GM18868 (cell line): ENCODE data around the gene PRKG1.
"Not testable (repeated sequence)": the region's sequence is repeated elsewhere in the genome, so short reads cannot be mapped to it uniquely, and the experiment has no call there.

Experiments used
- ATAC-seq: cut with Tn5 transposase; IDR thresholded peaks from one replicate; pipeline ENCODE4 v1.9.1; 2021; ENCODE audit warnings: mild to moderate bottlenecking, moderate library complexity; ENCODE audit not compliant: unreplicated experiment

PRKG1 gene

DNA sequence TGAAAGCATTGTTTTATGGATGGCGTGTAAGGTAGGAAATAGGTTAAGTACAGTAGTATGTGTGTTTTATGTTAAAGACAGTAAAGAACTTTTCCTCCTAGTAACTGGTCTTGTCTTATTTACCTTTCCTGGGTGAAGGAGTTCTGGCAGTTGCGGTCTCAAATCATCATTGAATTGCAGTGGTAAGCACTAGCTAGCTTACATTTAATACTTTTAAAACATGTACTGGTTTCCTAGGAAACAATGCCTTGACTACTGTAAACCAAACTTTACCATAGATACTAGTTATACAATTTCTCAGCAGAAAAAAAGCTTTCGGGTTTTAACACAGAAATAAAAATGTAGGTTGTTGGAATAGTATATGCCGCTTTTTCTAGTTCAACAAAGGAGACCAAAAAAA is 37.7 kb downstream of the PRKG1 start:
- no peak for ATAC-seq

DNA sequence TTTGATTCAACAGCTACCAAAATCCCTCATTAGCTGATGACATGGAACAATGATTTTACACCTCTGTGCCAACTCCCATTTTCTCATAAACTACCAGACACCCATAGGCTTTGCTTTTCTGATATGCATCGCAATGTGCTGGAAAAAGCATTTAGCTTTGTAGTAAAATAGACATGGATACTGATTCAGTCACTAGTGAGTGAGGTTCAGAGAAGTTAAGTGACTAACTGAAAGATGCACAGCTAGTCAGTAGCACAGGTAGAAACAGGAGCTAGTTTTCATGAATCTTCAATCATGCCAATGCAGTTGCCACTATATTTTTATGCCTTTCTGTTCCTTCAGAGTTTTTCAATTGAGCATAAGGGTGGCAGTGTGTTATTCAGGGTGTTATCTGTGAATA is 38.7 kb downstream of the PRKG1 start:
- ATAC-seq = no peak

DNA sequence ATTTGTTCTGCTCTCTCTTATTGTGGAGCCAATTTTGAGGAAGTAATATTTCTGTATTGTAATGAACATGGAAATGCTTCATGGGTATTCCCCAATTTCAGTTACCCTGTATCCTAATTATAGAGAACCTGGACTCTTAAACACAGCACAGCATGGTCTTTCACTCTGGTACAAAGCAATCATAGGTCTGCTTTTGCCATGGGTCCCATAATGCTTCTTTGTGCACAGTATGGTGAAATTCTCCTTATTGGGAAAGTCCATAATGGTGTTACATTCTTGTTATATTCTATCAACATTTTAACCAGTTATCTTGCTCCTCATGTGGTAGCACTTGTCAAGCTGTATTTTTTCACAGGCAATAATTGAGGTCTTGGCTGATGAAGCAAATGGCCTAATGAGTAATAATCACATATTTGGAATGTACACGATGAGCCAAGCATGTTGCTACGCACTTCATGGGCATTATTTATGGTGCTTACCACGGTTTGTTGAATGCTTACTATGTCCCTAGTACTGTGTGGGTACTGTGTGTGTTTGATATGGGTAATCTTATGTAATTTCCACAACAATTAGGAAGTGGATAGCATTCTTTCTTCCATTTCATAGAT is 42.9 kb downstream of the PRKG1 start:
- ATAC-seq = no peak

DNA sequence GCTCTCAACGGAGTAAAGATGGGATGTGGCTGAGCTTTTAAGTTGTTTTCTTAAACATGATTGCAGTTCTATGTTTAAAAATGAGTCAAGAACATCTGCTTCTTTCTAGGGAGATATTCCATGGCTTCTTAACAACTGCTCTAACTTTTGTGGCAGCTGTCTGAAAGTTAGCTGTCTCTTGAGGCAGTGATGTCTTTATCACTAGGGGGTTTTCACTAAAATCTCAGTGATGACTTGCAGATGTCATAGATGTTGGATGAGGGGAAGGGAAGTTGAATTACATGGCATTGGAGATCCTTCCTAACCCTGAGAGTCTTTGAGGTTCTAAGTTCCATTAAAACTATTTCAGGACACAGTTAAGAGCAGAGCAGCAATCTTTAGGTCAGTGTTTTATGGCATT is 43.5 kb downstream of the PRKG1 start:
- ATAC-seq = no peak

DNA sequence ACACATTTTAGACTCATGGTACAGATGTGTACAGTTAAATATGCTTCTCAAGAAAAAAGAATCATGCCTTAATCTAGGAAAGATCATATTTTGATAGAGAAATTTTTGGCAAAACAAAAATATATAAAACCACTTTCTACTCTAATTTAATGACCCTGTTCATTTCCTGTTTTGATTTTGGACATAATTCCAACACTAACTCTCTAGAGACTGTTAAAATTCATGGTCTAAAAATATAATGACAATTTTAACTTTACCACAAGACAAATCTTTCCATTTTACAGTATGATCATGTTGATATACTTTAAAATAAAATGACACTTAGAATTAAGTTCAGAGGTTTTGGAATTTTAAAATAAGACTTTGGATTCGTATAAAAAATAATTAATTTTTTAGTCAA is 45.2 kb downstream of the PRKG1 start:
- ATAC-seq = no peak

DNA sequence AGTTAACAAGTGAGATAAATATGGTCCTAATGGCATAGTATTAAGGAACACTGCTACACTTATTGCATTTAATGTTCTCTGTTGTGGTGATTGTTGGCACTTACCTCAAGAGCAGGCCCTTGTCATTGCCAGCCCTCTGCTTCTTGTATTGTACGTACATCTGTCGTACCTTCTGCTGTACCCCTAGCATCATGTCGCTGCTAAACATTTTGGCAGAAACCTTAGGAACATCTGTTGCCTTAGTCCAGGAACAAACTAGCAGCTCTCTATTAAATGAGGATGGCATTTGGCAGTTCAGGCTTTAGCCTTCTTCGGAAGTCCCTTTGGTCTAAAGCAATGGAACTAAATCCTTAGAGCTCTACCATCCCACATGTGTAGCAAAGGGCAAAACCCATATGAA is 47.6 kb downstream of the PRKG1 start:
- ATAC-seq = no peak

DNA sequence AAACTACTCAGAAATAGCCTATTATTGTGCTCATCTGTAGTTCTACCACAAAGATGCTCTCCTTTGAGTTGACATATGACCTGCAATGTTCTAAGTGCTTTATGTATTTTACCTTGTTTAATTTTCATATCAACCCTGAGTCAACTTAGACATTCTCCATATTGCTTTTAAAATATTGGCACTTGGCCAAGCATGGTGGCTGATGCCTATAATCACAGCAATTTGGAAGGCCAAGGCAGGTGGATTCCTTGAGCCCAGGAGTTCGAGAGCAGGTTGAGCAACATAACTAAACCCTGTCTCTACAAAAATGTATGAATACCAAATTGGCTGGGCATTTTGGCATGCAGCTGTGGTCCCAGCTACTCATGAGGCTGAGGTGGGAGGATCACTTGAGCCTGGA is 50.6 kb downstream of the PRKG1 start:
- no peak for ATAC-seq

DNA sequence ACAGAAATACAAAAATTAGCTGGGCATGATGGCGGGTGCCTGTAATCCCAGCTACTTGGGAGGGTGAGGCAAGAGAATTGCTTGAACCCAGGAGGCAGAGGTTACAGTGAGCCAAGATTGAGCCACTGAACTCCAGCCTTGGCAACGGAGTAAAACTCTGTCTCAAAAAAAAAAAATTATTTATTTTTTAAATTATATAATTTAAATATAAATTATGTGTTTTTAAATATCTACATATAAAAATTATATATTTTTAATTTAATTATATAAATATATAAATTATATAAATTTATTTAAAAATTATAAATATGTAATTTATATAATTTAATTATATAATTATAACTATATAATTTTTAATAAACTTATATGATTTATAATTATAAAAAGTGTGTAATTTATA is 51.2 kb downstream of the PRKG1 start:
- ATAC-seq = no peak

DNA sequence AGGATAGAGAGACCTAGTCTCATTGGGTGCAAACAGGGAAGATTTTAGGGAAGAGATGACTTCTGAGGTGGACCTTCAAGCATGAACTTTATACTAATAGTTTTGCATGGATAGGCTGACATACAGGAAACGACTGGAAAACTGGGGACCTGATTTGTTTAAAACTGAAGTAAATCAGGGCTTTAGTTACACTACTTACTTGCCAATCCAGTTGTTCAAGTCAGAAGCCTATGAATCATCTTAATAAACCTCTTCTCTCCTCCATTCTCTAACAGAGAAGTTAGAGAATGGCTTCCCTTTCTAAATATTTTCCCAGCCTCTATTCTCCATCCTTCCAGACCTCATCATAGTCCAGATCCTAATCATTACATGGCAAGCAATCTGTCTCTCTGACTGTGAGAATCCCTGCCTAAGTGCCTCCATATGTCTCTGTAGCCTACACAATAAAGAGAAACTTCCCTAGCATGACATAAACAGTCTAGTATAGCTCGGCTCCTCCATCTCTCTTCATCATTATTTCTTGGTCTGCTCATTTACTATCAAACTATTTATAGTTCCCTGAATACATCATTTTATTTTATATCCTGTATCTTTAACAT is 55.8 kb downstream of the PRKG1 start:
- ATAC-seq = no peak

DNA sequence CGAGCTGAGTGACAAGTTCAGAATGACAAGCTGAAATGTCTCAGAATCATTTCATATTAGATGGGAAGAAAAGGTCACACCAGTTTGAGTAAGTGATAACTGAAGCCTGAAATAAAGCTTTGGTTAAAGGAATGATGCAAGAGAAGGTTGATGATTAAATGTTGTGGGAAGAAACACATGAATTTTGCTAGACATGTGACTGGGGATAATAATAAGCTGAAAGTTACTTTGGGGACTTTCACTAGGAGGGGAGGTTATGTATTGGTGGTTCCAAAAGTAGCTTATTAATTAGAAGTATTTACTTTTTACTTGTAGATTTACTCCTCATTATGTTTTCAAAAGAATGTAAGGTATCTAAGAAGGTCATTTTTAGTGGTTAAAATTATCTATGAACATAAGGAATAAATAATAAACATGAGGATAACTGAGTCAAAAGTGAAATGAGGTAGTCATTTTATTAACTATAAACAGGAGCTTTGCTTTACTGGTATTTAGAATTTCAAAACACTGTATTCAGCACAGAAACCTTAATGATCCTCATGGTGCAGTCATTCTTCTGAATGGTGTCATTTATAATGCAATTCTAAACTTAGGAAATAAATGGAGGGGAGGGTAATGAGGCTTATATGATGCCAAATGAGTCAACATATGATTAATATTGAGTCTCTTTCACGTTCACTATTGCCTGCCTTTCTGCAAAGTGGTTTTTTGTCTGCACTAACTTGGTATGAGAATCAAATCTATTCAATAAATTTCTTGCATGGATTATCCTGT is 63.7 kb downstream of the PRKG1 start:
- ATAC-seq = no peak

DNA sequence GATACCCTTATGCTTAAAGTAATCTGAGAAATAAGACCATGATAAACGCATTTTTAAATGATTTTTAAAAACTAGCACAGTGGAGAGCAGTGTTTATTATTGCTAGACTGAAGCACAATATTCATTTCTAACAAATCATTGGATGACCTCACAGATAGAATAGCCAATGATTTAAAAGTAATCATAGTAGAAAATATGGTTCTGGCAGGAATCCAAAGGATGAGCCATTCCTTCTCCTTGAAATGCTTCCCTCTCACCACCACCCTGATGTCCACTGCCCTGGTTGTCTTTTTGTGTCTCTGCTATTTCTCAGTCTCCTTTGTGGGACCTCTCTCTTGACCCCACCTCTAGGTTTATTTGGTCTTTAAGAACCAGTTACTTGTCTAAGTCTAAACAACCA is 64.9 kb downstream of the PRKG1 start:
- ATAC-seq = no peak

DNA sequence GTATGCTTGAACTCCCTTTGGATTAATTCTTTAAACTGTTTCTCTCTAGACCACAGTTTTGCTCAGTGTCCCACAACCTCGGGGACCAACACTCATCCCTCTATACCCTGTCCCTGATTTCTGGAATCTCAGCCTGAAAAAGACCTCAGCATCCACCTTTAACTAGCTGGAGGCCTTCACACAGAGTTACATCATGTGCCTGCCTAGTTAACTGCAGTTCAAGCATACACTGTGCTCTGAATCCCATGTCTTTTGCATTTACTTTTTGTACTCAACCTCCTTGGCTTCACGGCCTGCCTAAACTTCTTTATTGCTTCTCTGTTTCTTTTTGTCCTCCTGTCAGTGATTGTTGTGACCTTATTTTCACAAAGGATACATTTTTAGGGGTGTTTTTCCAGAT is 66.7 kb downstream of the PRKG1 start:
- ATAC-seq = no peak

DNA sequence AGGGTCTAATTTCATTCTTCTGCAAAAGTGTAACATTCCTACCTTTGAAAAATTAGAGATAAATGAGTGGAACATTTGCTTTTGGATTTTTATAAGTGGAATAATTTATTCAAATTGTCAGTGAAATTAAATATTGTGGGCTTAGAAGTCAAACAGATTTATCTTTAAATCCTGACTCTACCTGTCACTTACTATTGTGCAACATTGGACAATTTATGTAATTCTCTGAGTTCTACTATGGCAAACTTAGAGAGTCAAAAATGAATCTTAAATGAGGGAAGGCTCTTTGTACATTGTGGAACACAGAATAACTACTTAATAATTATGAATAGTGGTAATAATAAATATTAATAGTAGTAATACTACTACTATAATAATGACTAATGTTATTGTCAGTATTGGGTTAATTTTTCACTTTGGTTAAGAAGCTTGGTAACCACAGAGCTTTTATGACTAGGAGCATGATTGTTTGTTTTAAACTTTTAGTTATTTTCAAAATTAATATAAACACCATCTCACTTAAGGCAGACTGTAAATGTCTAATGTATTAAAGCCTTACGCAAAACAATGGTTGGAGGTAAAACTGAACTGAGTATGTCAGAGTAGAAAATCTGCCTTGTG is 70.0 kb downstream of the PRKG1 start:
- no peak for ATAC-seq

DNA sequence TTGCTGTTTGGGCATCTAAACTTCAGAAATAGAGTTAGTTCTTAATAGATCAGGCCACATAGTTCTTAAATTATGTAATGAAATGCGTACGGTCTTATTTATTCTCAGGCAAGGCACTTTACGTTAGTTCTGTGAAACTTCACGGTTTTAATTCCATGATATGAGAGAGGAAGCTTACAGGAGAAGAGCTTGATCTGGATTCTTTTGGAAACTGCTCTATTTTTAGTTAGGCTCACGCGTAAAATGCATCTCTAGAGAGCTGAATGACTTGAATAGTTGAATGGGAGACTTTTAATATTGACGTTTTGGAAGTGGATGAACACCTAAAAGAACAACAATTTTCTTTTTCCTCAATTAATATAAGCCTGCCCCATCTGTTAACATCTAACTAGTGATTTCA is 71.1 kb downstream of the PRKG1 start:
- ATAC-seq = no peak

DNA sequence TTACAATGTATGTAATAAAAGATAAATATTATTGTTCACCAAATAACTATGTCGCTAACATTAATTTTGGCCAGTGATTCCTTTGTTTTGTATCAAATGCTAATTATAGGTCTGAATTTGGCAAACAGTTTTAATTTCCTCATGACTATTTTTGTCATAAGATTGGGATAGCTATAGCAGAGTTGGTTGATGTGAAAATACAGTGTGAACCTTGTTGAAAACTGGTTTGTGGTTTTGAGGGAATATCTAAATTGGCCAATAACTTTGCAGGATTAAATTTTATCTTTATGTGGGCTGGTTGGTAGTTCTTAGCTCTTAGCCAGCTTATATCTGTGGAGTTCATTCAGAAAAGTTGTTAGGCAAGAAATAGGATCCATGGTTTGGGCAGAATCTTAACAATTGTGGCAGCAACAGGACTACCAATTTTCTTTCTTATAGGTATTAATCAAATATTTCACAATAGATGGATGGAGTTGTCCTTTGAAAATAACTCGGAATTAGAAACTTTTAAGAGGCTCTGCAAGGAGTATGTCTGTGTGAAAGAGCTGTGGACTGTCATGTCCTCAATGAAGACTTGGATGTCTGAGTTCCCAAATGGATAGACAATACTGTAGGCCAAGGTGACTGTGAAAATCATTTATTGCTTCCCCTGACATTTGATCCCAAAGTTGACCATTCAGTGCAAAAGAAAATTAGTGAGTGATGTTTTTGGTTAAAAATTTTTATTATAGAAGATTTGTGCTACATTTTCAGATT is 73.5 kb downstream of the PRKG1 start:
- ATAC-seq = no peak

DNA sequence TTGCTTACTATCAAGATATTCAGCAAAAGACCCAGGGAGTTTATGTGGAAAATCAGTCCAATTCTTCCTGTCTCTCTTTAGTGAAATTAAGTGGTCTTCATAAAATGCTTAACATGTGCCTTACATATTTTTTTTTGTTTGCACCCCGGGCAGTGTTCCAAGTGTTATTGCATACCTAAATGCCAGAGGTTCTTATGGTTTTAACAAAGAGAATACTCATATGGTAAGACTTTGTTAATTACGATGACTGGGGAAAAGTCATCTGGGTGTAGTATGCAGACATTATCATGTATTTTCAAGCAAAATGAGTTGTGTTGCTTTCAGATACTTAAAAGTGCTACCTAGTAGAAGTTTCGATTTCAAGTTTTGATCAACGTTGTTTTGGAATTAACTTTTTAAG is 82.6 kb downstream of the PRKG1 start:
- ATAC-seq = no peak

DNA sequence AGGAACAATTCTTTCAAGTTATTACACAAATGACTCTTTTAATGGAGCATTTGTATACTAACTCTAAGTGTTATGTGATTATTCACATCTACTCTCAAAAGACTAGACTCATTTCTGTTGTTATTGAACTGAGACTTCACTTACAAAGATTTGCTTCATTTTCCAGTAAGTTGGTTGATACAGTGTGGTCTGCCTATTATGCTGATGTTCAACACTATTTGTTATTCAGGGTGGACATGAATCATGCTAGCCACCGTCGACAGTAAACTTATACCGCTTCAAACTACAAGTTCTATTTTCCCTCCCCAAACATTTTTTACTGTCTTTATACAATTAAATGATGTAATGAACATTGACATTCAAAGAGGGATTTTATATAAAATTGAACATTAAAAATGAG is 84.5 kb downstream of the PRKG1 start:
- no peak for ATAC-seq

DNA sequence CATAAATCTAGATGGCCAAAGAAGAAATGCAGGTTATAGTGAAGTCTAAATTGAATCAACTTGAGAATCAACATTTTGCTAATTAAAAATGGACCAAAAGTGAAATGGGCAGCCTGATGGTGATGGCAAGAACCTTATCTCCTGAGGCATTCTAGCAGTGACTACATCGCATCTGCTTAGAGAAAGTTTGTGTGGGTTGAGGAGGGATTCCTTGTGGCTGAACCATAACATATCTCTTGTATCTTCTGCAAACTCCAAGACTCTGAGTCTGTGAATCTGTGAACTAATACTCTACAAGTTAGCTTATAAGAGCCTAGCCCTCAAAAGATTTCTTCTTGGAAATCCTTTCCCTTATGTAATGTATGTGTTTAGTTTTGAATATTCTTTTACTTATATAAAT is 85.6 kb downstream of the PRKG1 start:
- no peak for ATAC-seq

DNA sequence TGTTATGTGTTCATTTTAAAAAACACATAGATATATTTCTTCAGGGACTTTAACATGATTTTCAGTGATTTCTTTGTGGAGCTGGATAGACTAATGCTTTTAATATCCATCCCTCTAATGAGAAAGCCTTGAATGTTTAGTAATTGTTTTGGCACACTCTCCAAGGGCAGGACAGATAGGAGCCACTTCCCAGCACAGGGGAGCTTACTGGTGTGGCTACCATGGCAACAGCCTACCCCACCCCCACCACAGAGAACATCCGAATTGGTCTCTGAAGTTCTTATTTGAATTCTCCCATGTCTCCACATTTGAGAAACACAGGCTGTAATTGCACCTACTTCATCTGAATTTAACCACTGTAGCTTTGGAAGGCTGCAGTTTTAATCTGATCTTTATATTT is 87.7 kb downstream of the PRKG1 start:
- no peak for ATAC-seq

DNA sequence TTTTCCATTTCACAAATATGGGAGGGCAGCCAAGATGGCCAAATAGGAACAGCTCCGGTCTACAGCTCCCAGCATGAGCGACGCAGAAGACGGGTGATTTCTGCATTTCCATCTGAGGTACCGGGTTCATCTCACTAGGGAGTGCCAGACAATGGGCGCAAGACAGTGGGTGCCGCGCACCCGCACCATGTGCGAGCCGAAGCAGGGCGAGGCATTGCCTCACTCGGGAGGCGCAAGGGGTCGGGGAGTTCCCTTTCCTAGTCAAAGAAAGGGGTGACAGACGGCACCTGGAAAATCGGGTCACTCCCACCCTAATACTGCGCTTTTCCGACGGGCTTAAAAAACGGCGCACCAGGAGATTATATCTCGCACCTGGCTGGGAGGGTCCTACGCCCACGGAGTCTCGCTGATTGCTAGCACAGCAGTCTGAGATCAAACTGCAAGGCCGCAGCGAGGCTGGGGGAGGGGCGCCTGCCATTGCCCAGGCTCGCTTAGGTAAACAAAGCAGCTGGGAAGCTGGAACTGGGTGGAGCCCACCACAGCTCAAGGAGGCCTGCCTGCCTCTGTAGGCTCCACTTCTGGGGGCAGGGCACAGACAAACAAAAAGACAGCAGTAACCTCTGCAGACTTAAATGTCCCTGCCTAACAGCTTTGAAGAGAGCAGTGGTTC is 89.2 kb downstream of the PRKG1 start:
- not testable (repeated sequence) for ATAC-seq
